Muscle layer of colon (tissue), 2 donors: Measurements from ENCODE around the gene DMD.
"Not testable (repeated sequence)": the region's sequence is repeated elsewhere in the genome, so short reads cannot be mapped to it uniquely, and the experiment has no call there.

Experiments used
- H3K27ac ChIP-seq: one replicate; pipeline ENCODE4 v1.7.0; 2013; ENCODE audit warnings: low read depth, mild to moderate bottlenecking, low read length, moderate library complexity
- H3K27me3 ChIP-seq, 2 donors: one replicate each; pipeline ENCODE4 v1.7.0; 2013; ENCODE audit warnings: low read length in 2 of 2, mild to moderate bottlenecking in 2 of 2; ENCODE audit not compliant: insufficient read depth in 2 of 2, control insufficient read depth in 1 of 2
- H3K36me3 ChIP-seq: one replicate; pipeline ENCODE4 v1.7.0; 2013; ENCODE audit warnings: mild to moderate bottlenecking, low read length; ENCODE audit not compliant: insufficient read depth
- H3K4me1 ChIP-seq: one replicate; pipeline ENCODE4 v1.7.0; 2013; ENCODE audit warnings: mild to moderate bottlenecking, low read length; ENCODE audit not compliant: insufficient read depth
- H3K4me3 ChIP-seq, 2 donors: one replicate each; pipeline ENCODE4 v1.7.0; 2013; ENCODE audit warnings: low read length in 2 of 2, low read depth in 1 of 2, mild to moderate bottlenecking in 1 of 2, moderate library complexity in 1 of 2
- H3K9ac ChIP-seq: one replicate; pipeline ENCODE4 v1.7.0; 2013; ENCODE audit warnings: low read length
- H3K9me3 ChIP-seq: one replicate; pipeline ENCODE4 v1.7.0; 2013; ENCODE audit warnings: mild to moderate bottlenecking, low read length
- donor health status: abdominal sarcoma.
- donor health status: Adenocarcinoma of cecum.

DMD gene

GRCh38 chrX:31932320-31932719, 1279.0 kb downstream of the DMD start:
- H3K27me3 ChIP-seq, H3K9ac ChIP-seq, H3K27ac ChIP-seq, H3K4me3 ChIP-seq, H3K4me1 ChIP-seq, H3K36me3 ChIP-seq, H3K9me3 ChIP-seq: not testable (repeated sequence)

- Histone ChIP-seq H3K9me3 (no peaks in the 10 kb centered on the region), H3K4me1 (no peaks in the 10 kb centered on the region), H3K4me3 (no peak overlapping the region), H3K36me3 (no peaks in the 10 kb centered on the region), H3K27ac (no peak overlapping the region), H3K9ac (no peak overlapping the region), H3K27me3 (no peaks in the 10 kb centered on the region)
Measured at GRCh38 chrX:31931225-31931624, 1280.1 kb downstream of the DMD start.

GRCh38 chrX:31929366-31929765, 1282.0 kb downstream of the DMD start:
- no peaks in the 10 kb centered on the region for H3K36me3 ChIP-seq
- no peak overlapping the region for H3K27ac ChIP-seq
- H3K4me1 ChIP-seq: no peaks in the 10 kb centered on the region
- H3K4me3 ChIP-seq: no peak overlapping the region
- H3K27me3 ChIP-seq: no peaks in the 10 kb centered on the region
- H3K9me3 ChIP-seq: no peaks in the 10 kb centered on the region
- no peak overlapping the region for H3K9ac ChIP-seq

- no peak overlapping the region for H3K27ac ChIP-seq
- H3K9me3 ChIP-seq: no peaks in the 10 kb centered on the region
- no peaks in the 10 kb centered on the region for H3K4me1 ChIP-seq
- H3K27me3 ChIP-seq: no peaks in the 10 kb centered on the region
- H3K4me3 ChIP-seq: no peak overlapping the region
- H3K9ac ChIP-seq: no peak overlapping the region
- no peaks in the 10 kb centered on the region for H3K36me3 ChIP-seq
Measured at GRCh38 chrX:31921236-31921635, 1290.1 kb downstream of the DMD start.

GRCh38 chrX:31909850-31910572, 1301.3 kb downstream of the DMD start:
- no peak overlapping the region for H3K27ac ChIP-seq
- no peaks in the 10 kb centered on the region for H3K4me1 ChIP-seq
- H3K36me3 ChIP-seq: no peaks in the 10 kb centered on the region
- no peaks in the 10 kb centered on the region for H3K9me3 ChIP-seq
- no peak overlapping the region for H3K4me3 ChIP-seq
- H3K27me3 ChIP-seq: no peaks in the 10 kb centered on the region
- no peak overlapping the region for H3K9ac ChIP-seq

- no peaks in the 10 kb centered on the region for H3K4me1 ChIP-seq
Measured at GRCh38 chrX:31894152-31894551, 1317.2 kb downstream of the DMD start.

GRCh38 chrX:31893525-31893924, 1317.8 kb downstream of the DMD start:
- H3K9me3 ChIP-seq: no peaks in the 10 kb centered on the region
- no peaks in the 10 kb centered on the region for H3K27me3 ChIP-seq
- no peak overlapping the region for H3K27ac ChIP-seq
- no peaks in the 10 kb centered on the region for H3K4me1 ChIP-seq
- H3K36me3 ChIP-seq: no peaks in the 10 kb centered on the region
- H3K4me3 ChIP-seq: no peak overlapping the region
- H3K9ac ChIP-seq: no peak overlapping the region

More at GRCh38 chrX:31894152-31894551, 1317.2 kb downstream of the DMD start:
- H3K4me3 ChIP-seq: no peak overlapping the region
- no peak overlapping the region for H3K9ac ChIP-seq
- H3K36me3 ChIP-seq: no peaks in the 10 kb centered on the region
- no peak overlapping the region for H3K27ac ChIP-seq
- H3K9me3 ChIP-seq: no peaks in the 10 kb centered on the region
- no peaks in the 10 kb centered on the region for H3K27me3 ChIP-seq

- no peaks in the 10 kb centered on the region for H3K4me1 ChIP-seq
- H3K36me3 ChIP-seq: no peaks in the 10 kb centered on the region
- H3K4me3 ChIP-seq: no peak overlapping the region
- H3K9me3 ChIP-seq: no peaks in the 10 kb centered on the region
- no peak overlapping the region for H3K9ac ChIP-seq
- no peak overlapping the region for H3K27ac ChIP-seq
- H3K27me3 ChIP-seq: no peaks in the 10 kb centered on the region
Measured at GRCh38 chrX:31889088-31889487, 1322.3 kb downstream of the DMD start.

- H3K9me3 ChIP-seq: no peaks in the 10 kb centered on the region
- H3K4me1 ChIP-seq: no peaks in the 10 kb centered on the region
- H3K27ac ChIP-seq: no peak overlapping the region
- no peaks in the 10 kb centered on the region for H3K36me3 ChIP-seq
- no peaks in the 10 kb centered on the region for H3K27me3 ChIP-seq
- H3K4me3 ChIP-seq: no peak overlapping the region
- H3K9ac ChIP-seq: no peak overlapping the region
Measured at GRCh38 chrX:31884535-31884934, 1326.8 kb downstream of the DMD start.

- no peaks in the 10 kb centered on the region for H3K36me3 ChIP-seq
- no peaks in the 10 kb centered on the region for H3K27me3 ChIP-seq
- no peaks in the 10 kb centered on the region for H3K9me3 ChIP-seq
- H3K4me1 ChIP-seq: peaks cover 3% of the 10 kb centered on the region
- no peak overlapping the region for H3K9ac ChIP-seq
- no peak overlapping the region for H3K4me3 ChIP-seq
- H3K27ac ChIP-seq: no peak overlapping the region
Measured at GRCh38 chrX:31872007-31872406, 1339.3 kb downstream of the DMD start.

GRCh38 chrX:31870267-31870666, 1341.1 kb downstream of the DMD start:
- Histone ChIP-seq H3K36me3 (no peaks in the 10 kb centered on the region), H3K4me3 (no peak overlapping the region), H3K9me3 (no peaks in the 10 kb centered on the region), H3K4me1 (peaks cover 3% of the 10 kb centered on the region), H3K27ac (no peak overlapping the region), H3K27me3 (no peaks in the 10 kb centered on the region), H3K9ac (no peak overlapping the region)

- Histone ChIP-seq H3K27ac (no peak overlapping the region), H3K36me3 (no peaks in the 10 kb centered on the region), H3K27me3 (no peaks in the 10 kb centered on the region), H3K9me3 (no peaks in the 10 kb centered on the region), H3K9ac (no peak overlapping the region), H3K4me1 (no peaks in the 10 kb centered on the region), H3K4me3 (no peak overlapping the region)
Measured at GRCh38 chrX:31860686-31861085, 1350.7 kb downstream of the DMD start.
